Activated gamma-delta T cell treated with Interleukin-2 at 50 U/mL for 16 hours (primary cell): ENCODE measurements around the gene JARID2.
A peak's percentile ranks its signal among the peaks of the same experiment; 100 is the strongest.

Experiments
- DNase-seq: peaks from one replicate; pipeline ENCODE4 v3.0.0-alpha.2; 2020

Gene JARID2

GRCh38 chr6:15245361-15246216 lies at the start of gene JARID2:
TSS of gene JARID2 (plus strand) at chr6:15246069. CDS start at chr6:15246540, 471 bp downstream.
- peak; percentile 94 for DNase-seq

DNA sequence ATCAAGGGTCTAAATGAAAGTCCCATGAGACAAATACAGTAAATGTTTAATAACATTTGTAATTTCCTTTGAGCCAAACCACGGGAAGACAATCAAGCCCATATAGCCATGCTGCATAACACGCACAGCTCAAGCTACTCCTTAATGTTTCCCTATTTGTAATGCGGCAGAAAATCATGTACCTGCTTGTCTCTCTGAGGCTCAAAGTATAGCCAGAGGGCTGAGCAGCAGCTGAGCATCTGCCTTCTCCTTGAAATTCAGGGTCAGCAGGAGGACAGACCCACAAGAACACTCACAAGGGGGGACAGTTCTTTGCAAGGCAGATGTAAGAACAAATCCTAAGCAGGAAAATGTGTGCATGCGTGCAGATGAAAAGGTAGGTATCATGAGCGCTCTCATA lies 45.8 kb upstream of the JARID2 start:
- no peak for DNase-seq

GRCh38 chr6:15205321-15205720 lies 40.5 kb upstream of the JARID2 start:
- DNase-seq: no peak

- DNase-seq: no peak
Measured at GRCh38 chr6:15206887-15207286, 39.0 kb upstream of the JARID2 start.

- no peak for DNase-seq
Measured at GRCh38 chr6:15207923-15208322, 37.9 kb upstream of the JARID2 start.

DNA sequence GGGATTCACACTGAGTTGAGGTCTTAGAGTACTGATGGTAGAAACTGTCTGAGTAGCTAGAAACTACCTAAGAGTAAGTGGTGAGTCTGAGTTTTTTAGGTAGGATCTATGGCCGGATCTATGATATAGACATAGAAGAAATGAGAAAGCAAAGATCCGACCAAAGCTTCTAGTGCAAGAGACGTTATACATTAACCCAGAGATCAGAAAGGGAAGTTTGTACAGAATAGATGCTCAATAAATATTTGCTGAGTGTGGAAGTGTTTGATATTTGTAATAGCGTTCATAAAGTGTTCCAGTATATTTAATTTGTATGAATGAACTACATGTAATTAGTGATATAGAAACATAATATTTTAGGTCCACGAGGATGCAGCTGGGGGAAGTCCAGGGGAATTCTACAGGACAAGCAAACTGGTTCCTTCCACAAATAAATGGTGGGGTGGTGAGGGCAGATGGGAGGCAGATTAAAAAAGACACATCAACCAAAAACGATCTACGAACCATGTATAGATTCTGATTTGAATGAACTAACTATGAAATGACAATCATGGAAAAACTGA lies 31.9 kb upstream of the JARID2 start:
- DNase-seq: no peak

DNA sequence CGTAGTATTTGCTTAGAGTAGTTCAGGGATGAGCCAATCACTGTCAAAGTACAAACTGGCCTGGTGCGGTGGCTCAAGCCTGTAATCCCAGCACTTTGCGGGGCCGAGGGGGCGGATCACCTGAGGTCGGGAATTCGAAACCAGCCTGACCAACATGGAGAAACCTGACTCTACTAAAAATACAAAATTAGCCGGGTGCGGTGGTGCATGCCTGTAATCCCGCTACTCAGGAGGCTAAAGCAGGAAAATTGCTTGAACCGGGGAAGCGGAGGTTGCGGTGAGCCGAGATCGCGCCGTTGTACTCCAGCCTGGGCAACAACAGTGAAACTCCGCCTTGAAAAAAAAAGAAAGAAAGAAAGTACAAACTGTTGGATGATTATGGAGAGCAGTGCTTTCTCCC lies 27.5 kb upstream of the JARID2 start:
- DNase-seq: no peak

GRCh38 chr6:15220062-15220461 lies 25.8 kb upstream of the JARID2 start:
- DNase-seq: no peak

DNA sequence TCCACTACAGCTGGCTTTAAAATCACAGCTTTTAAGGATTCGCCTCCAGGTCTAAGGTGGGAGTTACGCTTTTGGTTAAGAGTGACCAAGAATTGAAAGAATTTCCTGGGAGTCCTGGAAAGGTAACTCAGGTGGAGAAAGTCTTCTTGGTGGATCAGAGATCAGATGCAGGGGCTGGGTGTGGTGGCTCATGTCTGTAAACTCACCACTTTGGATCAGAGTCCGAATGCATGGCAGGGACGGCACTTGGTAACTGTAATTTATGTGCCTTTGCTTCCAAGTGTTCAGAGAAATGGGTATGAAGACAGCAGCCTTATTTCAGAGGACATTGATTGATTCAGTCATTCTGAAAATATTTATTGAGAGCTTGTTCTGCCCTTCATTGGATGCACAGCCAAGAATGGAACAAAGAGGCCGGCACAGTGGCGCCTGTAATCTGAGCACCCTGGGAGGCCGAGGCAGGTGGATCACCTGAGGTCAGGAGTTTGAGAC lies 18.0 kb upstream of the JARID2 start:
- no peak for DNase-seq

DNA sequence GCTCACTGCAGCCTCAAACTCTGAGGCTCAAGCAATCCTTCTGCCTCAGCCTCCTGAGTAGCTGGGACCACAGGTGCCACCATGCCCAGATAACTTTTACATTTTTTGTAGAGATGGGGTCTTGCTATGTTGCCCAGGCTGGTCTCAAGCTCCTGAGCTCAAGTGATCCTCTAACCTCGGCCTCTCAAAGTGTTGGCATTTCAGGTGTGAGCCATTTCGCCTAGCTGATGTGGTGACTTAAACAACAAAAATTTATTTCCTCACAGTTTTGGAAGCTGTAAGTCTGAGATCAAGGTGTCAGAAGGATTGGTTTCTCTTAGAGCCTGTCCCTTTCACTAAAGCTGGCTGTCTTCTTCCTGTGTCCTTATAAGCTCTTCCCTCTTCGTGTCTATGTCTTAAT lies 15.0 kb upstream of the JARID2 start:
- DNase-seq: no peak

- no peak for DNase-seq
Measured at GRCh38 chr6:15232836-15233510, 12.9 kb upstream of the JARID2 start.

- no peak for DNase-seq
Measured at GRCh38 chr6:15234068-15234758, 11.7 kb upstream of the JARID2 start.

GRCh38 chr6:15239616-15240364 lies 6.1 kb upstream of the JARID2 start:
- no peak for DNase-seq

DNA sequence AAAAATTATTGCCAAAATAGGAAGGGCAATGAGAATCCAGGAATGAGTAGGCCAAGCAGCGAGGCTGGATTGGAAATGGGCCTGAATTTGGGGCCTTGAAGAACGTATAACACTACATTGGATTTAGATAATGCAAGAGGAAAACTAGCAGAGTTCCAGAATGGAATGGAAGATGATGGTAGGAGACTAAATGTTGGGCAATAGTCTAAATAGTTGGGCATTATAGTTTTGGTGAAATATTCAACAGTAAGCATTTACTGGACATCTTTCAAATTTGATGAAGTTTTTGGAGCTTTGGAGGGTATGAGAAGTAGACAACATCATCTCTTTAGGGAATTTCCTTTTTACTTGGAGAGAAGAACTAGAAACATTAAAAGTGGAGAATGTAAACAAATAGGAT lies 3.4 kb upstream of the JARID2 start:
- no peak for DNase-seq

GRCh38 chr6:15242937-15243614 lies 2.8 kb upstream of the JARID2 start:
- DNase-seq: no peak

GRCh38 chr6:15243910-15244619 lies 1.8 kb upstream of the JARID2 start:
- DNase-seq: no peak

DNA sequence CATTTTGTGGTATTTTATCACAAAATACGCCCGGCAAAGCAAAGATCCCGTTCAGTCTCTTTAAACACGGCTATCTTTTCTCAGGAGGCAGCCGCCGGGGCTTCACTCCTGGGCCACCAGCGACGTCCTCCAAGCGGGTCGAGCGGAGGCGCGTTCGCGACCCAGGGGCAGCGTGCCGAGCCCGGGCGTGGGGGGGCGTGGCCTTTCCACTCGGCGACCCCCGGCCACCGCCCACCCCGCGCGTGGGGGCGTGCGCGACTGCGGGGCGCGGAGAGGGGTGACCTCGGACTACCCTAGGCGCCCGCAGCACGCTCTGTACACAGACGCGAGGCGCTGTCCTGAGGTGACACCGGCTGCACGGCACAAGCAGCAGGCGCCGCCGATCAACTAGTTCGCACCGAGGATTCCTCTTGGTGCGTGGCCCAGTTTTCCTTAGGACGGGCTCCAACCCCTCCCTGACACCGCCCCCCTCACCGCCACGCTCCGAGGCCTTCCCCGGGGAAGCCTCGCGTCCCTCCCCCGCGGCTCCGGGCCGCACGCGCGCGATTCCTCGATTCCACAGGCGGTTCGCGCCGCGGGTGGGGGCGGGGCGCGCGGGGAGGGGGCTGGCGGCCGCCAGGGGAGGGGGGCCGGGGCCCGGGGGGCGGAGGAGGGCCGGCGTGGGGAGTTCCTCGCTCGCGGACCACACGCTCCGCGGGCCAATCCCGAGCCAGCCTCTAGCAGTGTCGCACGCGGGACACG lies 1.1 kb upstream of the JARID2 start:
- DNase-seq: peak; percentile 57

- DNase-seq: no peak
Measured at GRCh38 chr6:15246217-15246665, 372 bp downstream of the JARID2 start.

DNA sequence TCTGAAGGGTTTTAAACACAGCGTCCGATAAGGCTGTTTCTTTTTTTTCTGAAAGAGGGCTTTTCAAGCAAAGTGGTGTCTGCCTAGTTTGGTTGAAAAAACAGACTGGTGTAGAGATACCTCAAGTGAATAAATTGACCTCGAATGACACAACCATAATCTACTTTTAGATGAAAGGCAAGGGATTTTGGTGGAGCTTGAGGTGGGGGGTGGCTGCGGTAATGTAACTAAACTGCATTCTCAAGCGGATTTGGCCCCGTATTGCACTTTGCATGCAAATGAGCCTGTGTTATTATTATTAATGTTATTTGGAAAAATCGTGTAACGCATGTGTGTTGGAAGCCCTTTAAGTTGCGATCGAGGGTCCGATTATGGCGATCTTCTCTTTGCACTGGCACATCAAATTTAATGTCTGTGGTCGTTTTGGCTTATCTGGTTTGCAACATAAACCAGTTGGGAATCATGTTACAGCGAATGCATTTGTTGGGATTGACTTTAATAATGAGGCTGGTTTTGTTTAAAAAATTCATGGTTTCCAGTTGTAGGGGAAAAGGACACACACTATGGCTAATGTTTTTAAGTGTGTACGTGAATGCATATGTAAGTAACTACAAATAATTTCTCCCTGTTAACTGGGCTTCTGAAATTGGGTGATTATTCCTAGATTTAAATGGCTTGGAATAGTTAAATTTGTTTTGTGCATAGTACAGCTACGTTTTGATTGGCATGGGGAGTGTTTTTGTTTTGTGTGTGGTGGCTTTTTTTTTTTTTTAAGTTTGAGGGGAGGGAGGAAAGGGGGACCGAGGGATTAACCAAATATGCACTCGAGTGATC lies 1.0 kb downstream of the JARID2 start:
- peak; percentile 14 for DNase-seq
